Type B pancreatic cell (in vitro differentiated cells): ENCODE results near the gene SEMA4D. TPM values are rescaled to one million over a fixed set of nuclear protein-coding genes. Genes with fewer than 3 reads are reported as not detected.
A peak's percentile ranks its signal among the peaks of the same experiment; 100 is the strongest.

Experiments
- DNase-seq: peaks from one replicate; pipeline ENCODE4 v3.0.0; 2021; ENCODE audit warnings: mixed read lengths; ENCODE audit not compliant: unreplicated experiment; ENCODE audit errors: extremely low spot score
- H3K27ac Mint-ChIP-seq: 2 replicates; pipeline ENCODE4 v1.8.0; 2021; ENCODE audit warnings: mild to moderate bottlenecking, mixed read lengths
- H3K27me3 Mint-ChIP-seq: 2 replicates; pipeline ENCODE4 v1.8.0; 2021; ENCODE audit warnings: mixed read lengths
- H3K36me3 Mint-ChIP-seq: 2 replicates; pipeline ENCODE4 v1.8.0; 2021; ENCODE audit warnings: mixed read lengths
- H3K4me1 Mint-ChIP-seq: one replicate; pipeline ENCODE4 v1.8.0; 2021; ENCODE audit warnings: mixed read lengths; ENCODE audit not compliant: unreplicated experiment
- H3K4me3 Mint-ChIP-seq: 2 replicates; pipeline ENCODE4 v1.8.0; 2021; ENCODE audit warnings: mild to moderate bottlenecking, mixed read lengths
- H3K9me3 Mint-ChIP-seq: 2 replicates; pipeline ENCODE4 v1.8.0; 2021; ENCODE audit warnings: mixed read lengths
- CTCF ChIP-seq: fragments of 200-600 bp; sonication (generic); conservative IDR thresholded peaks from 2 replicates; pipeline ENCODE4 v1.5.0; 2021; ENCODE audit warnings: antibody characterized with exemption, mild to moderate bottlenecking
- total RNA-seq: library from RNA; stranded (reverse); gene quantifications from 2 replicates; pipeline ENCODE4 v1.2.1, GENCODE V29; 2021; ENCODE audit warnings: low replicate concordance

Gene SEMA4D
- total RNA-seq, 1 donor from 2014 or later, result 32.3 TPM

- no peak for DNase-seq
- Mint-ChIP-seq H3K27me3 (no peaks in the 10 kb centered on the region), H3K27ac (no peak overlapping the region), H3K9me3 (no peaks in the 10 kb centered on the region), H3K4me1 (peaks cover 15% of the 10 kb centered on the region), H3K36me3 (peaks cover 4% of the 10 kb centered on the region), H3K4me3 (no peak overlapping the region)
- TF ChIP-seq CTCF, result no peak
These were observed 135.9 kb downstream of the SEMA4D start for GRCh38 chr9:89361816-89362646.

GRCh38 chr9:89361031-89361430 lies 136.9 kb downstream of the SEMA4D start:
- DNase-seq, result no peak
- Mint-ChIP-seq H3K4me1 (peaks cover 15% of the 10 kb centered on the region), H3K27ac (no peak overlapping the region), H3K27me3 (no peaks in the 10 kb centered on the region), H3K9me3 (no peaks in the 10 kb centered on the region), H3K4me3 (no peak overlapping the region), H3K36me3 (peaks cover 4% of the 10 kb centered on the region)
- TF ChIP-seq CTCF, result no peak

GRCh38 chr9:89360465-89360864 lies 137.4 kb downstream of the SEMA4D start:
- Mint-ChIP-seq H3K36me3 (peaks cover 7% of the 10 kb centered on the region), H3K4me1 (peaks cover 15% of the 10 kb centered on the region), H3K9me3 (no peaks in the 10 kb centered on the region), H3K27me3 (no peaks in the 10 kb centered on the region), H3K27ac (no peak overlapping the region), H3K4me3 (no peak overlapping the region)
- TF ChIP-seq CTCF, result no peak
- DNase-seq, result no peak

GRCh38 chr9:89359751-89360261 lies 138.1 kb downstream of the SEMA4D start:
- peaks cover 15% of the 10 kb centered on the region for H3K4me1 Mint-ChIP-seq
- no peak for TF ChIP-seq CTCF
- H3K9me3 Mint-ChIP-seq, result no peaks in the 10 kb centered on the region
- H3K27me3 Mint-ChIP-seq, result no peaks in the 10 kb centered on the region
- peaks cover 9% of the 10 kb centered on the region for H3K36me3 Mint-ChIP-seq
- no peak overlapping the region for H3K27ac Mint-ChIP-seq
- DNase-seq, result no peak
- no peak overlapping the region for H3K4me3 Mint-ChIP-seq

- Mint-ChIP-seq H3K4me3 (no peak overlapping the region), H3K36me3 (peaks cover 15% of the 10 kb centered on the region), H3K27ac (peak overlapping the region; percentile 75)
These were observed 138.9 kb downstream of the SEMA4D start for GRCh38 chr9:89358985-89359384.

More at GRCh38 chr9:89358985-89359384, 138.9 kb downstream of the SEMA4D start:
- no peaks in the 10 kb centered on the region for H3K27me3 Mint-ChIP-seq
- H3K4me1 Mint-ChIP-seq, result peaks cover 11% of the 10 kb centered on the region
- no peaks in the 10 kb centered on the region for H3K9me3 Mint-ChIP-seq
- no peak for TF ChIP-seq CTCF
- no peak for DNase-seq
